HL-60/S4 treated with retinoic acid at 250 ng/mL for 4 days and 3 days (cell line): ENCODE results near the gene TBC1D22A.

Experiments
- in situ Hi-C: fragments of 300-500 bp; cut with MboI; formaldehyde crosslinking; loops from 2 replicates; pipeline ENCODE4 v1.7.0; 2022; ENCODE audit warnings: low sequenced_read_pairs

TBC1D22A gene

GRCh38 chr22:46897246-46897623 lies 134.8 kb downstream of the TBC1D22A start:
- in situ Hi-C loops: no loop called here

GRCh38 chr22:46900549-46900948 lies 138.1 kb downstream of the TBC1D22A start:
- in situ Hi-C loops: no loop called here

- in situ Hi-C loops: no loop called here
These were observed 140.0 kb downstream of the TBC1D22A start for GRCh38 chr22:46902436-46902835.

GRCh38 chr22:46902998-46903916 lies 140.8 kb downstream of the TBC1D22A start:
- in situ Hi-C loops: no loop called here

GRCh38 chr22:46905415-46905814 lies 143.0 kb downstream of the TBC1D22A start:
- in situ Hi-C loops: no loop called here

- in situ Hi-C loops: no loop called here
These were observed 143.4 kb downstream of the TBC1D22A start for GRCh38 chr22:46905834-46906233.

- in situ Hi-C loops: no loop called here
These were observed 144.0 kb downstream of the TBC1D22A start for GRCh38 chr22:46906326-46907045.

- in situ Hi-C loops: no loop called here
These were observed 145.1 kb downstream of the TBC1D22A start for GRCh38 chr22:46907241-46908215.

- in situ Hi-C loops: no loop called here
These were observed 146.2 kb downstream of the TBC1D22A start for GRCh38 chr22:46908641-46909107.

- in situ Hi-C loops: no loop called here
These were observed 147.0 kb downstream of the TBC1D22A start for GRCh38 chr22:46909237-46910030.

GRCh38 chr22:46910624-46911023 lies 148.2 kb downstream of the TBC1D22A start:
- in situ Hi-C loops: no loop called here

- in situ Hi-C loops: no loop called here
These were observed 148.9 kb downstream of the TBC1D22A start for GRCh38 chr22:46911346-46911745.

GRCh38 chr22:46913351-46913750 lies 150.9 kb downstream of the TBC1D22A start:
- in situ Hi-C loops: no loop called here

- in situ Hi-C loops: no loop called here
These were observed 152.0 kb downstream of the TBC1D22A start for GRCh38 chr22:46914481-46914880.

- in situ Hi-C loops: no loop called here
These were observed 152.8 kb downstream of the TBC1D22A start for GRCh38 chr22:46914916-46915894.

GRCh38 chr22:46915950-46916730 lies 153.7 kb downstream of the TBC1D22A start:
- in situ Hi-C loops: no loop called here

GRCh38 chr22:46916886-46917770 lies 154.7 kb downstream of the TBC1D22A start:
- in situ Hi-C loops: no loop called here
